Measurements from ENCODE around the gene PZP. TPM values are rescaled to one million over a fixed set of nuclear protein-coding genes. Genes with fewer than 3 reads are reported as not detected.

Gene PZP
- total and polyA plus RNA-seq, 10 of the 15 experiments (the other 5 are each of a cell fraction or from before 2014, with no cell fraction given) = not detected

DNA sequence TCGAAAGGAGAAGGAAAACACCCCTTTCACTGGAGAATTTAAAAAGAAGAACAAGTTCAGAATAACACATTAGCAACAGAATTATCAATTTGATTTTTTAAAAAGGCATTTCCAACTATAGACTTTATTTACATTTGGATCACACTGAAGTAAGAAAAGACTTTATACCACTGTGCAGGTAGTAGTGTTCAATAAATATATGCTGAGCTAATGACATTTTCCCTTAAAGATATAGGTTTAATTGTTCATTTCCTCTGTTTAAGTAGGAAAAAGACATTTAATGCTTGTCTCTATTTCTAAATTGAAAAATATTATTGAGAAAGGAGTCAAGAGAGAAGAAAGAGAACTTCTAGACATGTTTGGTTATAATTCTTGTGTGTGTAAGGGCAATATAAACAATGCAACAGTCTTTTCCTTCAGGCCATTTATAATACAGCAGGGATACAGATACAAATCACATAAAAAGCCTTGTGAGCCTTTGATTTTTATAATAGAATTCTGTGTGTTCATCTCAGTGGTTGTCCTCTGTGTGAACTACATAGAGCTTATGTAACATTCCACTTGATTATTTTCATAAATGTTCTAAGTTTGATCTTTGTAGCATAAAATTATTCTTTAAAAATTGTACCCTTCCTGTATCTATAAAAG, 48.7 kb upstream of the PZP start (continued):
- TF ChIP-seq BMI1 (IDR thresholded peaks at IDR 0.05; ENCODE audit: borderline replicate concordance) (no peak), MTA2 (IDR thresholded peaks at IDR 0.05; ENCODE audit: low read depth) (no peak), JUNB (IDR thresholded peaks at IDR 0.05) (no peak), USF1 (IDR thresholded peaks at IDR 0.05; ENCODE audit: borderline replicate concordance, extremely low read length, insufficient read depth, low read depth, low read length) (no peak), RAD21 (IDR thresholded peaks at IDR 0.05; ENCODE audit: insufficient read depth, low read depth, low read length) (no peak), IRF4 (IDR thresholded peaks at IDR 0.05; ENCODE audit: low read depth, low read length) (no peak), RUNX3 (IDR thresholded peaks at IDR 0.05; ENCODE audit: low read length) (no peak), SRF (IDR thresholded peaks at IDR 0.05; ENCODE audit: low read depth in 2 of 2, low read length in 2 of 2) (no peak), EGR1 (IDR thresholded peaks at IDR 0.05; ENCODE audit: borderline replicate concordance in 1 of 2, low read depth in 2 of 2, low read length in 2 of 2) (no peak), NR2C2 (IDR thresholded peaks at IDR 0.05; ENCODE audit: borderline replicate concordance, control insufficient read depth, insufficient read length, low read depth) (no peak), ETV6 (conservative IDR thresholded peaks at IDR 0.05 in 1 of 2, IDR thresholded peaks at IDR 0.05 in 1 of 2; ENCODE audit: borderline replicate concordance in 1 of 2, low read depth in 1 of 2) (no peak), PBX3 (IDR thresholded peaks at IDR 0.05; ENCODE audit: insufficient replicate concordance, low read depth, low read length) (no peak)
